ENCODE data around the gene VSIG1. TPM values are rescaled to one million over a fixed set of nuclear protein-coding genes. Genes with fewer than 3 reads are reported as not detected.

Gene VSIG1
- total RNA-seq, 1 experiment from 2014 or later, result 1.2 TPM

DNA sequence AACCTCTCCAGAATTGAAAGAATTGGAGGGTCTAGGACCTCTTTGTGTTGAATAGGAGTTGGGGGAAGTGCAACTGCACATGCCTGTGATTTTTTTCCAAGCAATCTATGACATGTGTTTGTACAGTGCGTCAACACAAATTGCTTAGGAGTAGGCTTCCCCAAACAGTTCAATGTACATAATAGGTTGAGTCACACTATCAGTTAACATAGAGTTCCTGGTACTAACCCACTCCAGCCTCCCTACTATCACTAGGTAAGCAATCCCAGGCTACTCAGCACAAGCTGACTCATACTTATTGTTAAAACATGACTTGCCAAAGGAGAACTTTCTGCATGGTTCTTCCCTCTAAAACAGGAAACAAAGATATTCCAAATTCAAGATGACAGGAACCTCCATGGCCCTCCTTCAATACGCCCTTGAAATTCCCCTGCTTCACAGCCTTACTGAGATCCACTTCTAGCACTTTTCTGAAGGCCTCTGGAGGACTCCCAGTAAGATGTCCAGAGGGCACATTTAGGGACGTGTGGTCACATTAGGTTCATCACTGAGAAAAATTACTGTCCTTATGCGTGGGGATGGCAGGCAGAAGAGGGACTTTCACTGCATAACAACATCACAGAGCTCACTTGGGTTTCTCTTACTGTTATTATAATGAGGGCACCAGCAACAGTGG, 8.4 kb upstream of the VSIG1 start:
- Mint-ChIP-seq H3K4me3 (ENCODE audit: unreplicated experiment) (no peak overlapping the region), H3K27ac (ENCODE audit: low read depth, unreplicated experiment) (peak overlapping the region; percentile 29), H3K9me3 (ENCODE audit: unreplicated experiment) (no peaks in the 10 kb centered on the region), H3K36me3 (ENCODE audit: insufficient read depth, unreplicated experiment) (no peaks in the 10 kb centered on the region), H3K27me3 (ENCODE audit: insufficient read depth, unreplicated experiment) (peaks cover 75% of the 10 kb centered on the region), H3K4me1 (ENCODE audit: insufficient read depth, unreplicated experiment) (peaks cover 10% of the 10 kb centered on the region)
- DNase-seq (ENCODE audit: unreplicated experiment), result peak; percentile 80
- intact Hi-C loops (cut with micrococcal nuclease), result no loop called here
- BruUV-seq (replicated peaks), result no TSS peak
- ChIA-PET POLR2A (interaction anchor here (0.6 to 1.5 kb wide), 3 partner anchors 9 to 34 kb away, joined by 3 to 8 read pairs (median 3); no protein-coding TSS in a partner anchor), CTCF (interaction anchor here (1.0 to 1.3 kb wide), 2 partner anchors 9 to 34 kb away, joined by 4 to 5 read pairs; partner anchors contain the start of gene VSIG1)
- TF ChIP-seq, protein P1, sequence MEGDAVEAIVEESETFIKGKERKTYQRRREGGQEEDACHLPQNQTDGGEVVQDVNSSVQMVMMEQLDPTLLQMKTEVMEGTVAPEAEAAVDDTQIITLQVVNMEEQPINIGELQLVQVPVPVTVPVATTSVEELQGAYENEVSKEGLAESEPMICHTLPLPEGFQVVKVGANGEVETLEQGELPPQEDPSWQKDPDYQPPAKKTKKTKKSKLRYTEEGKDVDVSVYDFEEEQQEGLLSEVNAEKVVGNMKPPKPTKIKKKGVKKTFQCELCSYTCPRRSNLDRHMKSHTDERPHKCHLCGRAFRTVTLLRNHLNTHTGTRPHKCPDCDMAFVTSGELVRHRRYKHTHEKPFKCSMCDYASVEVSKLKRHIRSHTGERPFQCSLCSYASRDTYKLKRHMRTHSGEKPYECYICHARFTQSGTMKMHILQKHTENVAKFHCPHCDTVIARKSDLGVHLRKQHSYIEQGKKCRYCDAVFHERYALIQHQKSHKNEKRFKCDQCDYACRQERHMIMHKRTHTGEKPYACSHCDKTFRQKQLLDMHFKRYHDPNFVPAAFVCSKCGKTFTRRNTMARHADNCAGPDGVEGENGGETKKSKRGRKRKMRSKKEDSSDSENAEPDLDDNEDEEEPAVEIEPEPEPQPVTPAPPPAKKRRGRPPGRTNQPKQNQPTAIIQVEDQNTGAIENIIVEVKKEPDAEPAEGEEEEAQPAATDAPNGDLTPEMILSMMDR (IDR thresholded peaks at IDR 0.05; ENCODE audit: unreplicated experiment), result no peak

DNA sequence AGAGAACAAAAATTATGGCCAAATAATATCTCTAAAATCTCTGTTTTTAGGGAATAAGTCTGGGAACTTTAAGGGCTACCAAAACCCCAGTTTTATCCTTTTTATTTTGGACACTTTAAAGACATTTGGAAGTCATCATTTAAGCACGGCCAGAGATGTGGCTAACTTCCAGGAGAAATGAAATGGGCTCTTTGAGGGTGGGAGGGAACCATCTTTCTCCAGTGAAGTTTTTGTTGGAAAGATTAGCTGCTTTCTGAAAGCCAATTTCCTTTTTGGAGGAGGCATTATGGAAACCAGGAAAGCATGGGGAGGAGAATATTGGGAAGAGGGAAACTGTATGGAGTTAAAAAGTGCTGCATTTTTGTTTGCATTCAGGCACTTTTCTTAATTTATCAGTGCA, 4.8 kb downstream of the VSIG1 start:
- no peaks in the 10 kb centered on the region for H3K9me3 Mint-ChIP-seq (ENCODE audit: unreplicated experiment)
- no peaks in the 10 kb centered on the region for H3K36me3 Mint-ChIP-seq (ENCODE audit: insufficient read depth, unreplicated experiment)
- TF ChIP-seq, protein P1 (IDR thresholded peaks at IDR 0.05; ENCODE audit: unreplicated experiment), result no peak
- peaks cover 66% of the 10 kb centered on the region for H3K27me3 Mint-ChIP-seq (ENCODE audit: insufficient read depth, unreplicated experiment)
- intact Hi-C loops (cut with micrococcal nuclease), result no loop called here
- no peaks in the 10 kb centered on the region for H3K4me1 Mint-ChIP-seq (ENCODE audit: insufficient read depth, unreplicated experiment)
- ChIA-PET CTCF (no interaction called here), POLR2A (no interaction called here)
- H3K4me3 Mint-ChIP-seq (ENCODE audit: unreplicated experiment), result no peak overlapping the region
- no peak for DNase-seq (ENCODE audit: unreplicated experiment)
- BruUV-seq (replicated peaks), result no TSS peak
- no peak overlapping the region for H3K27ac Mint-ChIP-seq (ENCODE audit: low read depth, unreplicated experiment)

DNA sequence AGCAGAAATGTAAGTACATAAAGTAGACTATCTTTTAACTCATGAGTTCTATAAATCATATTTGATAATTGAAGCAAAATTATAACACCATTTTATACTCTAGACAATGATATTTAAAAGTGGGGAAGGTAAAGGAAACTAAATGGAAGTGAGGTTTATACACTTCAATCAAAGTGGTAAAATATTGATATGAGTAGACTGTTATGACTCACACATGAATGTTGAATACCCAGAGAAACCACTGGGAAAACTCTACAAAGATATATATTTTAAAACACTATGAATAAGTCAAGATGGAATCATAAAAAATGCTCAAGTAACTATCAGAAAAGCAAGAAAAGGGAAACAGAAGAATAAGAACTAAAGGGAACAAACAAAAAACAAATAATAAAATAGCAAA, 8.4 kb downstream of the VSIG1 start:
- no peaks in the 10 kb centered on the region for H3K36me3 Mint-ChIP-seq (ENCODE audit: insufficient read depth, unreplicated experiment)
- no peak overlapping the region for H3K4me3 Mint-ChIP-seq (ENCODE audit: unreplicated experiment)
- CTCF ChIA-PET, result no interaction called here
- no TSS peak for BruUV-seq (replicated peaks)
- H3K27ac Mint-ChIP-seq (ENCODE audit: low read depth, unreplicated experiment), result no peak overlapping the region
- intact Hi-C loops (cut with micrococcal nuclease), result no loop called here
- TF ChIP-seq, protein P1 (IDR thresholded peaks at IDR 0.05; ENCODE audit: unreplicated experiment), result no peak
- H3K9me3 Mint-ChIP-seq (ENCODE audit: unreplicated experiment), result no peaks in the 10 kb centered on the region
- peaks cover 80% of the 10 kb centered on the region for H3K27me3 Mint-ChIP-seq (ENCODE audit: insufficient read depth, unreplicated experiment)
- H3K4me1 Mint-ChIP-seq (ENCODE audit: insufficient read depth, unreplicated experiment), result no peaks in the 10 kb centered on the region
- no peak for DNase-seq (ENCODE audit: unreplicated experiment)
- POLR2A ChIA-PET, result no interaction called here

- no TSS peak for BruUV-seq (replicated peaks)
- Mint-ChIP-seq H3K27me3 (ENCODE audit: insufficient read depth, unreplicated experiment) (peaks cover 90% of the 10 kb centered on the region), H3K4me1 (ENCODE audit: insufficient read depth, unreplicated experiment) (no peaks in the 10 kb centered on the region), H3K4me3 (ENCODE audit: unreplicated experiment) (no peak overlapping the region), H3K27ac (ENCODE audit: low read depth, unreplicated experiment) (no peak overlapping the region), H3K9me3 (ENCODE audit: unreplicated experiment) (no peaks in the 10 kb centered on the region), H3K36me3 (ENCODE audit: insufficient read depth, unreplicated experiment) (no peaks in the 10 kb centered on the region)
- TF ChIP-seq, protein P1 (IDR thresholded peaks at IDR 0.05; ENCODE audit: unreplicated experiment), result no peak
- CTCF ChIA-PET, result no interaction called here
- POLR2A ChIA-PET, result interaction anchor here (0.7 kb wide), 1 partner anchor 964 kb away, joined by 3 read pairs; no protein-coding TSS in a partner anchor
- intact Hi-C loops (cut with micrococcal nuclease), result no loop called here
- no peak for DNase-seq (ENCODE audit: unreplicated experiment)
Measured at GRCh38 chrX:108055546-108055945, 10.7 kb downstream of the VSIG1 start.

Data from MCF 10A (cell line).